ENCODE data around the gene TMEM203. TPM values are rescaled to one million over a fixed set of nuclear protein-coding genes. Genes with fewer than 3 reads are reported as not detected.

TMEM203 gene
- total and polyA plus RNA-seq, 2 experiments from 2014 or later = 32.7 to 53.4 TPM

DNA sequence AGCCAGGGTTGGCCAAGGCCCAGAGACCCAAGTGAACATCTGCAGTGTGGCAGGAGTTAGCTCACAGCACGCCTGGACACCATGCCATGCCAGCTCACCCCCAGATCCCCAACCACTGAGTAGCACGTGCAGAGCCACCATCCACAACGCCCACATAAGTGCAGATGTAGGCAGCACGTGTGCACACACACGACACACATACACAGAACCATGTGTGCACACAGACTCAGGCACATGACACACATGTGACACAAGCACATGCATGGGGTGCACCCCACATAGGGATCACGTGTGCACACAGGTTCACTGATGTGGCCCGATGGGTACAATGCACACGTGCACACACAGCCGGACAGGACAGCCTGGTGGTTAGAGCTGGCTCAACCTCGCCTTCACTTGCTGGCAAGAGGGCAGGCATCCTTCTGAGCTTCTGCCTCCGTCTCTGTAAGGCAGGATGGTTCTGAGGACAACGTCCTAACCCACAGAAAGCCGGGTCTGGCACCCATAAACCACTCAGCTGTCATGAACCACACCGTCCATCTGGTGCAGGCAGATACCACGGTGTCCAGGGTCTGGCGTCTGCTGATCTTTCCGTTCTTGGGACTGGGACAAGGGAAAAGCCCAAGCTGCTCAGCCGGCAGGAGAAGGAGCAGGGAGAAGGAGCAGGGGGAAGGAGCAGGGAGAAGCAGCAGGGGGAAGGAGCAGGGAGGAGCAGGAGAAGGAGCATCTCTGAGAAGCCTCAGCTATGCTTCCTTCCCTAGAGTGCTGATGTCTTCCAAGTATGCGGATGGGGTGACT is 47.6 kb downstream of the TMEM203 start (continued):
- TF ChIP-seq, protein P1, sequence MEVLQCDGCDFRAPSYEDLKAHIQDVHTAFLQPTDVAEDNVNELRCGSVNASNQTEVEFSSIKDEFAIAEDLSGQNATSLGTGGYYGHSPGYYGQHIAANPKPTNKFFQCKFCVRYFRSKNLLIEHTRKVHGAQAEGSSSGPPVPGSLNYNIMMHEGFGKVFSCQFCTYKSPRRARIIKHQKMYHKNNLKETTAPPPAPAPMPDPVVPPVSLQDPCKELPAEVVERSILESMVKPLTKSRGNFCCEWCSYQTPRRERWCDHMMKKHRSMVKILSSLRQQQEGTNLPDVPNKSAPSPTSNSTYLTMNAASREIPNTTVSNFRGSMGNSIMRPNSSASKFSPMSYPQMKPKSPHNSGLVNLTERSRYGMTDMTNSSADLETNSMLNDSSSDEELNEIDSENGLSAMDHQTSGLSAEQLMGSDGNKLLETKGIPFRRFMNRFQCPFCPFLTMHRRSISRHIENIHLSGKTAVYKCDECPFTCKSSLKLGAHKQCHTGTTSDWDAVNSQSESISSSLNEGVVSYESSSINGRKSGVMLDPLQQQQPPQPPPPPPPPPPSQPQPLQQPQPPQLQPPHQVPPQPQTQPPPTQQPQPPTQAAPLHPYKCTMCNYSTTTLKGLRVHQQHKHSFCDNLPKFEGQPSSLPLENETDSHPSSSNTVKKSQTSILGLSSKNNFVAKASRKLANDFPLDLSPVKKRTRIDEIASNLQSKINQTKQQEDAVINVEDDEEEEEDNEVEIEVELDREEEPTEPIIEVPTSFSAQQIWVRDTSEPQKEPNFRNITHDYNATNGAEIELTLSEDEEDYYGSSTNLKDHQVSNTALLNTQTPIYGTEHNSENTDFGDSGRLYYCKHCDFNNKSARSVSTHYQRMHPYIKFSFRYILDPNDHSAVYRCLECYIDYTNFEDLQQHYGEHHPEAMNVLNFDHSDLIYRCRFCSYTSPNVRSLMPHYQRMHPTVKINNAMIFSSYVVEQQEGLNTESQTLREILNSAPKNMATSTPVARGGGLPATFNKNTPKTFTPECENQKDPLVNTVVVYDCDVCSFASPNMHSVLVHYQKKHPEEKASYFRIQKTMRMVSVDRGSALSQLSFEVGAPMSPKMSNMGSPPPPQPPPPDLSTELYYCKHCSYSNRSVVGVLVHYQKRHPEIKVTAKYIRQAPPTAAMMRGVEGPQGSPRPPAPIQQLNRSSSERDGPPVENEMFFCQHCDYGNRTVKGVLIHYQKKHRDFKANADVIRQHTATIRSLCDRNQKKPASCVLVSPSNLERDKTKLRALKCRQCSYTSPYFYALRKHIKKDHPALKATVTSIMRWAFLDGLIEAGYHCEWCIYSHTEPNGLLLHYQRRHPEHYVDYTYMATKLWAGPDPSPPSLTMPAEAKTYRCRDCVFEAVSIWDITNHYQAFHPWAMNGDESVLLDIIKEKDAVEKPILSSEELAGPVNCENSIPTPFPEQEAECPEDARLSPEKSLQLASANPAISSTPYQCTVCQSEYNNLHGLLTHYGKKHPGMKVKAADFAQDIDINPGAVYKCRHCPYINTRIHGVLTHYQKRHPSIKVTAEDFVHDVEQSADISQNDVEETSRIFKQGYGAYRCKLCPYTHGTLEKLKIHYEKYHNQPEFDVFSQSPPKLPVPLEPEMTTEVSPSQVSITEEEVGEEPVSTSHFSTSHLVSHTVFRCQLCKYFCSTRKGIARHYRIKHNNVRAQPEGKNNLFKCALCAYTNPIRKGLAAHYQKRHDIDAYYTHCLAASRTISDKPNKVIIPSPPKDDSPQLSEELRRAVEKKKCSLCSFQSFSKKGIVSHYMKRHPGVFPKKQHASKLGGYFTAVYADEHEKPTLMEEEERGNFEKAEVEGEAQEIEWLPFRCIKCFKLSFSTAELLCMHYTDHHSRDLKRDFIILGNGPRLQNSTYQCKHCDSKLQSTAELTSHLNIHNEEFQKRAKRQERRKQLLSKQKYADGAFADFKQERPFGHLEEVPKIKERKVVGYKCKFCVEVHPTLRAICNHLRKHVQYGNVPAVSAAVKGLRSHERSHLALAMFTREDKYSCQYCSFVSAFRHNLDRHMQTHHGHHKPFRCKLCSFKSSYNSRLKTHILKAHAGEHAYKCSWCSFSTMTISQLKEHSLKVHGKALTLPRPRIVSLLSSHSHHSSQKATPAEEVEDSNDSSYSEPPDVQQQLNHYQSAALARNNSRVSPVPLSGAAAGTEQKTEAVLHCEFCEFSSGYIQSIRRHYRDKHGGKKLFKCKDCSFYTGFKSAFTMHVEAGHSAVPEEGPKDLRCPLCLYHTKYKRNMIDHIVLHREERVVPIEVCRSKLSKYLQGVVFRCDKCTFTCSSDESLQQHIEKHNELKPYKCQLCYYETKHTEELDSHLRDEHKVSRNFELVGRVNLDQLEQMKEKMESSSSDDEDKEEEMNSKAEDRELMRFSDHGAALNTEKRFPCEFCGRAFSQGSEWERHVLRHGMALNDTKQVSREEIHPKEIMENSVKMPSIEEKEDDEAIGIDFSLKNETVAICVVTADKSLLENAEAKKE (CRISPR knock-in tag; IDR thresholded peaks at IDR 0.05) = no peak
- no peak for TF ChIP-seq CREB1 (CRISPR knock-in tag; IDR thresholded peaks at IDR 0.05; ENCODE audit: low read depth)
- no peak for TF ChIP-seq EZH2 (IDR thresholded peaks at IDR 0.05; ENCODE audit: low read depth, unreplicated experiment)

DNA sequence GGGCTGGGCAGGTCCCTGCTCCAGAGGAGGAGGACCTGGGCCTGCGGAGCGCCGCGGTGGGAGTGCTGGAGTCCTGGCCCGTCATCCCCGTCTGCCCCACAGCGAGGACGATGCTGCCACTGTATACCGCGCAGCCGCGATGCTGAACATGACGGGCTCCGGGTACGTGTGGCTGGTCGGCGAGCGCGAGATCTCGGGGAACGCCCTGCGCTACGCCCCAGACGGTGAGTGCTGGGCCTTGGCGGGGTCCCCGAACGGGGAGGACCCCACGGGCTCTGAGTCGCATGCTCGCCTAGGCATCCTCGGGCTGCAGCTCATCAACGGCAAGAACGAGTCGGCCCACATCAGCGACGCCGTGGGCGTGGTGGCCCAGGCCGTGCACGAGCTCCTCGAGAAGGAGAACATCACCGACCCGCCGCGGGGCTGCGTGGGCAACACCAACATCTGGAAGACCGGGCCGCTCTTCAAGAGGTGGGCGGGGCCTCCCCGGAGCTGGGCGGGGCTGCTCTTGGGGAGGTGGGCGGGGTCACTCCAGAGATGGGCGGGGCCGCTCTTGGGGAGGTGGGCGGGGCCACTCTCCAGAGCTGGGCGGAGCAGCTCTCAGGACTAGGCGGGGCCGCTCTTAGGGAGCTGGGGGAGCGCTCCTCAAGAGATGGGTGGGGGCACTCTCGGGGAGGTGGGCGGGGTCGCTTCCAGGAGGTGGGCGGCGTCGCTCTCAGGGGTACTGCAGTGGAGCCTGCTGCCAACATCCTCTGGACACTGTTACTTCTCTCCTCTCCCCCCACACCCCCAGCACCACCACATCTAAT is 48.7 kb downstream of the TMEM203 start:
- Histone ChIP-seq H4K20me1 (replicated peaks; ENCODE audit: insufficient read depth) (no peaks in the 10 kb centered on the region), H3K27ac (ENCODE audit: low read depth) (no peak overlapping the region), H3K79me2 (replicated peaks; ENCODE audit: insufficient read depth) (no peaks in the 10 kb centered on the region), H3K36me3 (ENCODE audit: insufficient read depth) (no peaks in the 10 kb centered on the region), H3F3A (replicated peaks; ENCODE audit: low read depth) (peaks cover 20% of the 10 kb centered on the region), H3K9me2 (ENCODE audit: insufficient read depth) (no peaks in the 10 kb centered on the region), H3K4me1 (ENCODE audit: insufficient read depth) (peaks cover 2% of the 10 kb centered on the region; the same call in 1 of the 2 replicates), H2AFZ (peak overlapping the region; percentile 99), H3K4me3 (peak overlapping the region; percentile 64), H3K27me3 (ENCODE audit: insufficient read depth) (peaks cover 69% of the 10 kb centered on the region), H3K4me2 (peak overlapping the region; percentile 80)
- ATAC-seq (peak; percentile 59), DNase-seq (ENCODE audit: low spot score) (peak; percentile 89)
- Mint-ChIP-seq H3K9me3 (no peaks in the 10 kb centered on the region; the same call in 2 of the 3 replicates), H3K36me3 (ENCODE audit: low read depth) (no peaks in the 10 kb centered on the region), H3K27ac (no peak overlapping the region), H3K4me1 (no peaks in the 10 kb centered on the region; the same call in 1 of the 3 replicates), H3K4me3 (peak overlapping the region; percentile 66), H3K27me3 (ENCODE audit: insufficient read depth, low read depth, poor library complexity) (peaks cover 69% of the 10 kb centered on the region)
- TF ChIP-seq, protein P2, sequence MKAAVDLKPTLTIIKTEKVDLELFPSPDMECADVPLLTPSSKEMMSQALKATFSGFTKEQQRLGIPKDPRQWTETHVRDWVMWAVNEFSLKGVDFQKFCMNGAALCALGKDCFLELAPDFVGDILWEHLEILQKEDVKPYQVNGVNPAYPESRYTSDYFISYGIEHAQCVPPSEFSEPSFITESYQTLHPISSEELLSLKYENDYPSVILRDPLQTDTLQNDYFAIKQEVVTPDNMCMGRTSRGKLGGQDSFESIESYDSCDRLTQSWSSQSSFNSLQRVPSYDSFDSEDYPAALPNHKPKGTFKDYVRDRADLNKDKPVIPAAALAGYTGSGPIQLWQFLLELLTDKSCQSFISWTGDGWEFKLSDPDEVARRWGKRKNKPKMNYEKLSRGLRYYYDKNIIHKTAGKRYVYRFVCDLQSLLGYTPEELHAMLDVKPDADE (IDR thresholded peaks at IDR 0.05) = no peak
- TF ChIP-seq, protein P3, sequence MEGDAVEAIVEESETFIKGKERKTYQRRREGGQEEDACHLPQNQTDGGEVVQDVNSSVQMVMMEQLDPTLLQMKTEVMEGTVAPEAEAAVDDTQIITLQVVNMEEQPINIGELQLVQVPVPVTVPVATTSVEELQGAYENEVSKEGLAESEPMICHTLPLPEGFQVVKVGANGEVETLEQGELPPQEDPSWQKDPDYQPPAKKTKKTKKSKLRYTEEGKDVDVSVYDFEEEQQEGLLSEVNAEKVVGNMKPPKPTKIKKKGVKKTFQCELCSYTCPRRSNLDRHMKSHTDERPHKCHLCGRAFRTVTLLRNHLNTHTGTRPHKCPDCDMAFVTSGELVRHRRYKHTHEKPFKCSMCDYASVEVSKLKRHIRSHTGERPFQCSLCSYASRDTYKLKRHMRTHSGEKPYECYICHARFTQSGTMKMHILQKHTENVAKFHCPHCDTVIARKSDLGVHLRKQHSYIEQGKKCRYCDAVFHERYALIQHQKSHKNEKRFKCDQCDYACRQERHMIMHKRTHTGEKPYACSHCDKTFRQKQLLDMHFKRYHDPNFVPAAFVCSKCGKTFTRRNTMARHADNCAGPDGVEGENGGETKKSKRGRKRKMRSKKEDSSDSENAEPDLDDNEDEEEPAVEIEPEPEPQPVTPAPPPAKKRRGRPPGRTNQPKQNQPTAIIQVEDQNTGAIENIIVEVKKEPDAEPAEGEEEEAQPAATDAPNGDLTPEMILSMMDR (conservative IDR thresholded peaks at IDR 0.05; ENCODE audit: low read depth in 2 of 2) = no peak
- no peak for TF ChIP-seq CREB1 (CRISPR knock-in tag; IDR thresholded peaks at IDR 0.05; ENCODE audit: low read depth)
